SK-N-SH treated with all-trans-retinoic acid at 6 μM for 48 hours (cell line): ENCODE results near the gene TCF7.

ENCODE experiments used
- ATAC-seq: fragments of 200-7000 bp; cut with Tn5 transposase; 3 replicates; pipeline ENCODE4 v1.9.1; 2020; ENCODE audit warnings: mild to moderate bottlenecking, moderate library complexity
- ARNTL ChIP-seq: fragments of 450-650 bp; formaldehyde crosslinking; IDR thresholded peaks from 2 replicates; pipeline ENCODE4 v1.5.0; 2020; ENCODE audit warnings: low read depth, mild to moderate bottlenecking, moderate library complexity, borderline replicate concordance
- BACH2 ChIP-seq: fragments of 250-450 bp; sonication (Bioruptor Pico); IDR thresholded peaks from 2 replicates; pipeline ENCODE4 v1.9.0; 2021; ENCODE audit warnings: mild to moderate bottlenecking, borderline replicate concordance
- CREB5 ChIP-seq: fragments of 250-450 bp; sonication (Bioruptor Pico); IDR thresholded peaks from 2 replicates; pipeline ENCODE4 v1.5.1; 2020; ENCODE audit warnings: low read depth, mild to moderate bottlenecking, moderate library complexity
- CSDC2 ChIP-seq: fragments of 250-450 bp; sonication (Bioruptor Pico); IDR thresholded peaks from 2 replicates; pipeline ENCODE4 v1.5.0; 2020; ENCODE audit warnings: mild to moderate bottlenecking, moderate library complexity
- CSRNP3 ChIP-seq: fragments of 250-450 bp; sonication (Bioruptor Pico); IDR thresholded peaks from 2 replicates; pipeline ENCODE4 v1.5.1; 2021; ENCODE audit warnings: mild to moderate bottlenecking, moderate library complexity
- ESRRG ChIP-seq: fragments of 250-450 bp; sonication (Bioruptor Pico); IDR thresholded peaks from 2 replicates; pipeline ENCODE4 v1.6.1; 2021; ENCODE audit warnings: mild to moderate bottlenecking
- GLIS3 ChIP-seq: fragments of 250-450 bp; sonication (Bioruptor Pico); IDR thresholded peaks from 2 replicates; pipeline ENCODE4 v1.5.0; 2020; ENCODE audit warnings: mild to moderate bottlenecking, moderate library complexity
- OSR1 ChIP-seq: fragments of 250-450 bp; sonication (Bioruptor Pico); IDR thresholded peaks from 2 replicates; pipeline ENCODE4 v1.8.0; 2022; ENCODE audit warnings: moderate library complexity, mild to moderate bottlenecking, inconsistent platforms
- PATZ1 ChIP-seq: fragments of 250-450 bp; sonication (Bioruptor Pico); IDR thresholded peaks from 2 replicates; pipeline ENCODE4 v1.8.0; 2020; ENCODE audit warnings: mild to moderate bottlenecking, moderate library complexity, borderline replicate concordance
- POU6F1 ChIP-seq: fragments of 250-450 bp; sonication (Bioruptor Pico); IDR thresholded peaks from 2 replicates; pipeline ENCODE4 v1.8.0; 2021; ENCODE audit warnings: low read depth, mild to moderate bottlenecking, moderate library complexity, borderline replicate concordance
- PPARA ChIP-seq: fragments of 250-450 bp; sonication (Bioruptor Pico); IDR thresholded peaks from 2 replicates; pipeline ENCODE4 v1.5.0; 2020; ENCODE audit warnings: mild to moderate bottlenecking, borderline replicate concordance
- RARB ChIP-seq: fragments of 250-450 bp; sonication (Bioruptor Pico); IDR thresholded peaks from 2 replicates; pipeline ENCODE4 v1.8.0; 2021; ENCODE audit warnings: mild to moderate bottlenecking, moderate library complexity
- SNAI2 ChIP-seq: fragments of 250-450 bp; sonication (Bioruptor Pico); IDR thresholded peaks from 2 replicates; pipeline ENCODE4 v1.5.0; 2020; ENCODE audit warnings: mild to moderate bottlenecking, moderate library complexity
- TCF4 ChIP-seq: fragments of 250-450 bp; sonication (Bioruptor Pico); IDR thresholded peaks from 2 replicates; pipeline ENCODE4 v1.8.0; 2021; ENCODE audit warnings: mild to moderate bottlenecking, moderate library complexity, borderline replicate concordance
- TOX ChIP-seq: fragments of 250-450 bp; sonication (Bioruptor Pico); IDR thresholded peaks from 2 replicates; pipeline ENCODE4 v1.8.0; 2021; ENCODE audit warnings: mild to moderate bottlenecking, moderate library complexity, borderline replicate concordance
- ZC3H10 ChIP-seq: fragments of 250-450 bp; sonication (Bioruptor Pico); IDR thresholded peaks from 2 replicates; pipeline ENCODE4 v1.5.1; 2021; ENCODE audit warnings: mild to moderate bottlenecking, moderate library complexity
- ZFP3 ChIP-seq: fragments of 250-450 bp; sonication (Bioruptor Pico); IDR thresholded peaks from 2 replicates; pipeline ENCODE4 v1.5.0; 2020; ENCODE audit warnings: mild to moderate bottlenecking, moderate library complexity
- ZFP30 ChIP-seq: fragments of 450-650 bp; formaldehyde crosslinking; IDR thresholded peaks from 2 replicates; pipeline ENCODE4 v1.5.0; 2022; ENCODE audit warnings: mild to moderate bottlenecking, moderate library complexity
- ZNF565 ChIP-seq: fragments of 450-650 bp; formaldehyde crosslinking; conservative IDR thresholded peaks from 2 replicates; pipeline ENCODE4 v1.5.0; 2020; ENCODE audit warnings: low read depth, mild to moderate bottlenecking, moderate library complexity
- ZNF70 ChIP-seq: fragments of 450-650 bp; formaldehyde crosslinking; IDR thresholded peaks from 2 replicates; pipeline ENCODE4 v1.5.0; 2020; ENCODE audit warnings: mild to moderate bottlenecking, moderate library complexity
- ZNF8 ChIP-seq: fragments of 450-650 bp; formaldehyde crosslinking; IDR thresholded peaks from 2 replicates; pipeline ENCODE4 v1.5.0; 2020; ENCODE audit warnings: mild to moderate bottlenecking, moderate library complexity

TCF7 gene

GRCh38 chr5:134090522-134090921, 24.0 kb upstream of the TCF7 start (continued):
- TF ChIP-seq ZFP3 (CRISPR knock-in tag), result no peak
- TF ChIP-seq ZC3H10 (CRISPR knock-in tag), result no peak
- no peak for TF ChIP-seq POU6F1 (CRISPR knock-in tag)
- no peak for TF ChIP-seq GLIS3 (CRISPR knock-in tag)
- no peak for TF ChIP-seq SNAI2 (CRISPR knock-in tag)
- TF ChIP-seq, all 23 proteins: peak for 0

- ATAC-seq, result peak; percentile 51
- TF ChIP-seq ESRRG (no peak), ZNF8 (CRISPR knock-in tag) (no peak), CSRNP3 (no peak), ZNF565 (CRISPR knock-in tag) (no peak), TOX (CRISPR knock-in tag) (no peak), PPARA (CRISPR knock-in tag) (no peak), OSR1 (CRISPR knock-in tag) (no peak)
Measured at GRCh38 chr5:134091626-134092121, 22.8 kb upstream of the TCF7 start.

GRCh38 chr5:134092875-134093274, 21.6 kb upstream of the TCF7 start:
- ATAC-seq, result no peak
- TF ChIP-seq PATZ1 (CRISPR knock-in tag) (no peak), TCF4 (CRISPR knock-in tag) (no peak), POU6F1 (CRISPR knock-in tag) (no peak), TOX (CRISPR knock-in tag) (no peak), PPARA (CRISPR knock-in tag) (no peak), ZFP30 (CRISPR knock-in tag) (no peak), CSRNP3 (no peak), CREB5 (no peak), CSDC2 (no peak), ZNF565 (CRISPR knock-in tag) (no peak), SNAI2 (CRISPR knock-in tag) (no peak), ZNF70 (CRISPR knock-in tag) (no peak), ESRRG (no peak), RARB (CRISPR knock-in tag) (no peak), BACH2 (no peak), ARNTL (CRISPR knock-in tag) (no peak), ZFP3 (CRISPR knock-in tag) (no peak)
